Measurements from ENCODE around the gene HOXA4. TPM values are rescaled to one million over a fixed set of nuclear protein-coding genes. Genes with fewer than 3 reads are reported as not detected.

Gene HOXA4
- polyA plus RNA-seq, 3 donors, result 0.48 TPM; not detected in 2

GRCh38 chr7:27107391-27108381, 22.9 kb downstream of the HOXA4 start:
- peaks cover 32 to 40% (median 36%) of the 10 kb centered on the region in 3 donors for H3K27me3 Mint-ChIP-seq (ENCODE audit: low read depth in 3 of 3)
- Histone ChIP-seq H3K36me3 (replicated peaks in 1 of 2; ENCODE audit: control insufficient read depth in 1 of 2, insufficient read depth in 2 of 2, low read length in 2 of 2) (no peaks in the 10 kb centered on the region), H2AFZ (ENCODE audit: insufficient read depth, low read depth, low read length, poor library complexity, severe bottlenecking) (no peak overlapping the region), H3K4me3 (replicated peaks in 1 of 3; ENCODE audit: low read depth in 2 of 3, low read length in 3 of 3) (no peak overlapping the region), H3K9me3 (replicated peaks in 1 of 2; ENCODE audit: control insufficient read depth in 1 of 2, insufficient read depth in 1 of 2, low read length in 2 of 2) (peaks cover 4 to 8% of the 10 kb centered on the region in 2 donors), H3K79me2 (ENCODE audit: insufficient read depth, low read length) (no peaks in the 10 kb centered on the region), H3K4me2 (replicated peaks; ENCODE audit: extremely low read depth, low read length, poor library complexity, severe bottlenecking) (no peak overlapping the region), H3K27me3 (ENCODE audit: control insufficient read depth in 2 of 2, insufficient read depth in 2 of 2, low read length in 2 of 2) (peaks cover 28 to 38% of the 10 kb centered on the region in 2 donors), H3K27ac (ENCODE audit: low read depth in 1 of 2, low read length in 2 of 2) (no peak overlapping the region), H3K9ac (ENCODE audit: insufficient read depth, low read length, poor library complexity, severe bottlenecking) (no peak overlapping the region), H3K4me1 (ENCODE audit: control insufficient read depth in 1 of 2, insufficient read depth in 2 of 2, low read length in 2 of 2) (no peaks in the 10 kb centered on the region), H4K20me1 (ENCODE audit: insufficient read depth, low read length) (peaks cover 26% of the 10 kb centered on the region)
- peaks cover 8 to 11% of the 10 kb centered on the region in 2 donors for H3K36me3 Mint-ChIP-seq
- TF ChIP-seq CTCF (IDR thresholded peaks at IDR 0.05), result no peak
- H3K4me1 Mint-ChIP-seq, result peaks cover 8% of the 10 kb centered on the region
- WGBS (ENCODE audit: insufficient coverage), result 99% methylated on average over 21 of the region's 47 CpGs
- DNase-seq, result no peak
- peaks cover 0 to 17% (median 13%) of the 10 kb centered on the region in 7 donors for H3K9me3 Mint-ChIP-seq
- no peak overlapping the region for H3K4me3 Mint-ChIP-seq
- intact Hi-C loops (cut with micrococcal nuclease), result no loop called here
- no peak overlapping the region for H3K27ac Mint-ChIP-seq

- WGBS (ENCODE audit: insufficient coverage), result 93% methylated on average over 9 of the region's 14 CpGs
- Histone ChIP-seq H3K36me3 (replicated peaks in 1 of 2; ENCODE audit: control insufficient read depth in 1 of 2, insufficient read depth in 2 of 2, low read length in 2 of 2) (no peaks in the 10 kb centered on the region), H3K27me3 (ENCODE audit: control insufficient read depth in 2 of 2, insufficient read depth in 2 of 2, low read length in 2 of 2) (peaks cover 34 to 45% of the 10 kb centered on the region in 2 donors), H3K4me2 (replicated peaks; ENCODE audit: extremely low read depth, low read length, poor library complexity, severe bottlenecking) (no peak overlapping the region), H3K79me2 (ENCODE audit: insufficient read depth, low read length) (no peaks in the 10 kb centered on the region), H3K9ac (ENCODE audit: insufficient read depth, low read length, poor library complexity, severe bottlenecking) (no peak overlapping the region), H3K4me3 (replicated peaks in 1 of 3; ENCODE audit: low read depth in 2 of 3, low read length in 3 of 3) (no peak overlapping the region), H2AFZ (ENCODE audit: insufficient read depth, low read depth, low read length, poor library complexity, severe bottlenecking) (no peak overlapping the region), H3K9me3 (replicated peaks in 1 of 2; ENCODE audit: control insufficient read depth in 1 of 2, insufficient read depth in 1 of 2, low read length in 2 of 2) (peaks cover 4 to 12% of the 10 kb centered on the region in 2 donors), H3K4me1 (ENCODE audit: control insufficient read depth in 1 of 2, insufficient read depth in 2 of 2, low read length in 2 of 2) (peaks cover 6 to 8% of the 10 kb centered on the region in 2 donors), H3K27ac (ENCODE audit: low read depth in 1 of 2, low read length in 2 of 2) (no peak overlapping the region), H4K20me1 (ENCODE audit: insufficient read depth, low read length) (peaks cover 34% of the 10 kb centered on the region)
- Mint-ChIP-seq H3K27me3 (ENCODE audit: low read depth in 3 of 3) (peaks cover 40 to 48% (median 43%) of the 10 kb centered on the region in 3 donors), H3K4me1 (peaks cover 16% of the 10 kb centered on the region), H3K36me3 (peaks cover 10 to 11% of the 10 kb centered on the region in 2 donors), H3K9me3 (peaks cover 0 to 23% (median 17%) of the 10 kb centered on the region in 7 donors), H3K27ac (no peak overlapping the region), H3K4me3 (no peak overlapping the region)
- no peak for TF ChIP-seq CTCF (IDR thresholded peaks at IDR 0.05)
- intact Hi-C loops (cut with micrococcal nuclease), result no loop called here
- DNase-seq, result no peak
Measured at GRCh38 chr7:27106901-27107240, 23.7 kb downstream of the HOXA4 start.
